SK-N-MC (cell line): ENCODE results near the gene ZNF692.

ENCODE experiments used
- EZH2 ChIP-seq: fragments of 200-600 bp; sonication (generic); IDR thresholded peaks from one replicate; pipeline ENCODE4 v1.6.1; 2017; ENCODE audit warnings: antibody characterized with exemption
- FOXP2 ChIP-seq: optimal IDR thresholded peaks from 2 replicates; pipeline ENCODE3; 2011; ENCODE audit warnings: mild to moderate bottlenecking, moderate library complexity; ENCODE audit not compliant: insufficient read depth; ENCODE audit errors: extremely low read length, control extremely low read depth
- POLR2AphosphoS5 ChIP-seq: IDR thresholded peaks from 2 replicates; pipeline ENCODE4 v1.6.1; 2012; ENCODE audit warnings: mild to moderate bottlenecking, low read depth, low read length, borderline replicate concordance

DNA sequence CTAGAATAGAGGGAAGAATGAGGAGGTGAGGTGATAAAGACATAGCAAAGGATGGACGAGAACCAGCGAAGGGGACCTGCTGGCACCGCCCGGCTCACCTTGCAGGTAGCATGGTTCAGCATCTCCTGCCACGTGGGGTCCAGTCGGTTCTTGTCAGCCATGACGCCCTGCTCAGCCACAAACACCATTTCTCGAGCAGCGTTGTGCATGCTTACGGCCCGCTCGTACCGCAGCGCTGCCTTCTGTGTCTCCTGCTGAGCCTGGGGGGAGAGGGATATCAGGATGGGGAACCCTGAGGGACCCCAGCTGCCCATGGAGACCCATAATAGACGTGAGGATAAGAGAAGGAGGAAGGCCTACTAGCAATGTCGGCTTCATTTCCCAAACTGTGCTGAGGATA is 44.5 kb downstream of the ZNF692 start:
- no peak for TF ChIP-seq EZH2
- TF ChIP-seq POLR2AphosphoS5: no peak
- no peak for TF ChIP-seq FOXP2
